ENCODE data around the gene PPFIBP1. TPM values are rescaled to one million over a fixed set of nuclear protein-coding genes. Genes with fewer than 3 reads are reported as not detected.

PPFIBP1 gene
- polyA plus RNA-seq, 2 of the 4 experiments (the other 2 are of a cell fraction) = 24.8 to 89.0 TPM

DNA sequence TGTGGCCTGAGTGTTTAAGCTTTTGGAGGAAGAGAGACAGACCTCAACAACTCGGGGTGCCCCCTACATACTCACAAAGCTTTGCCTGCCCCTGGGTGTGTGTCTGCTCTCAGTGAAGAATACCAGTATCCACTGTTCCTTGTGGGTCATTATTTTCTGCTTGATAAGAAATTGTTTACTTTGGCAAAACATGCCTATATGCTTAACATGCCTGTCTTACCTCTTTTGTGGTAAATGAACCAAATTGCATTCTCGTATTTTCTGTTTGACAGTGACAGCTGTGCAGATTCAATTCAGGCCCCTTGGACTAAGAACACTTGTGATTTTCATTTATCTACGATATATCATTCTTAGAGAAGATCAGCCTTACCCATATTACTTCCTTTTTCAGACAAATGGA, 121.7 kb downstream of the PPFIBP1 start:
- 91% methylated on average over 3 of the region's 3 CpGs for WGBS (ENCODE audit: missing lambda C conversion rate)
- CTCF ChIA-PET = interaction anchor here (0.7 to 2.5 kb wide), 3 partner anchors 10 to 125 kb away, joined by 3 to 10 read pairs (median 5); no protein-coding TSS in a partner anchor
- TF ChIP-seq EP300 (IDR thresholded peaks at IDR 0.05) = no peak
- TF ChIP-seq NFE2L2 (conservative IDR thresholded peaks at IDR 0.05; ENCODE audit: low read length) = no peak
- TF ChIP-seq HOXA7 (CRISPR knock-in tag; IDR thresholded peaks at IDR 0.05) = no peak
- TF ChIP-seq, protein P1, sequence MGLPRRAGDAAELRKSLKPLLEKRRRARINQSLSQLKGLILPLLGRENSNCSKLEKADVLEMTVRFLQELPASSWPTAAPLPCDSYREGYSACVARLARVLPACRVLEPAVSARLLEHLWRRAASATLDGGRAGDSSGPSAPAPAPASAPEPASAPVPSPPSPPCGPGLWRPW (IDR thresholded peaks at IDR 0.05) = no peak
- TF ChIP-seq, protein P2, sequence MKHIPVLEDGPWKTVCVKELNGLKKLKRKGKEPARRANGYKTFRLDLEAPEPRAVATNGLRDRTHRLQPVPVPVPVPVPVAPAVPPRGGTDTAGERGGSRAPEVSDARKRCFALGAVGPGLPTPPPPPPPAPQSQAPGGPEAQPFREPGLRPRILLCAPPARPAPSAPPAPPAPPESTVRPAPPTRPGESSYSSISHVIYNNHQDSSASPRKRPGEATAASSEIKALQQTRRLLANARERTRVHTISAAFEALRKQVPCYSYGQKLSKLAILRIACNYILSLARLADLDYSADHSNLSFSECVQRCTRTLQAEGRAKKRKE (CRISPR knock-in tag; IDR thresholded peaks at IDR 0.05; ENCODE audit: low read depth) = no peak
- no peak for TF ChIP-seq JUNB (IDR thresholded peaks at IDR 0.05)
- FAIRE-seq (no peak), ATAC-seq (no peak), DNase-seq (ENCODE audit: low read depth in 1 of 2, low spot score in 1 of 2) (no peak)
- Histone ChIP-seq H3K4me3 (no peak overlapping the region), H3K27ac (no peak overlapping the region), H3K4me2 (no peak overlapping the region), H3K9me3 (no peaks in the 10 kb centered on the region), H3K4me1 (no peaks in the 10 kb centered on the region)
- POLR2A ChIA-PET = no interaction called here

DNA sequence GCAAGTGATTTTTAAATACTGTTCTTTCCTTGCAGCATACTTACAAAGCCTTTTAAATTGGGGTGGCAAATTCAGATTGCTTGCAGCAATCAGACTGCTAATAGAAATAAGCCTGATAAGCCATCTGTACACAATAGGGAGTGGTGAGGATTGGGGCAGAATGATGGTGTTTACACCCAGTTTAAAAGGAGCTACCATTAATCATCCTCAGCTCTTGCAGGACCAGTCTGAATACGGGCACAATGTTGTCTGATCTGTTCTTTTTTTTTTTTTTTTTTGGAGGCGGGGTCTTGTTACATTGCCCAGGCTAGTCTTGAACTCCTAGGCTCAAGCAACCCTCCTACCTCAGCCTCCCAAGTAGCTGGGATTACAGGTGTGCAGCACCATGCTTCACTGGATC, 122.1 kb downstream of the PPFIBP1 start:
- CTCF ChIA-PET = interaction anchor here (0.5 to 2.5 kb wide), 3 partner anchors 10 to 342 kb away, joined by 5 to 10 read pairs (median 5); no protein-coding TSS in a partner anchor
- Histone ChIP-seq H3K9me3 (no peaks in the 10 kb centered on the region), H3K27ac (no peak overlapping the region), H3K4me1 (no peaks in the 10 kb centered on the region), H3K4me3 (no peak overlapping the region), H3K4me2 (no peak overlapping the region)
- DNase-seq (ENCODE audit: low read depth in 1 of 2, low spot score in 1 of 2) = no peak
- FAIRE-seq = no peak
- POLR2A ChIA-PET = no interaction called here
- WGBS (ENCODE audit: missing lambda C conversion rate) = 82% methylated on average over 2 of the region's 2 CpGs
- ATAC-seq = no peak
- TF ChIP-seq, protein P3, sequence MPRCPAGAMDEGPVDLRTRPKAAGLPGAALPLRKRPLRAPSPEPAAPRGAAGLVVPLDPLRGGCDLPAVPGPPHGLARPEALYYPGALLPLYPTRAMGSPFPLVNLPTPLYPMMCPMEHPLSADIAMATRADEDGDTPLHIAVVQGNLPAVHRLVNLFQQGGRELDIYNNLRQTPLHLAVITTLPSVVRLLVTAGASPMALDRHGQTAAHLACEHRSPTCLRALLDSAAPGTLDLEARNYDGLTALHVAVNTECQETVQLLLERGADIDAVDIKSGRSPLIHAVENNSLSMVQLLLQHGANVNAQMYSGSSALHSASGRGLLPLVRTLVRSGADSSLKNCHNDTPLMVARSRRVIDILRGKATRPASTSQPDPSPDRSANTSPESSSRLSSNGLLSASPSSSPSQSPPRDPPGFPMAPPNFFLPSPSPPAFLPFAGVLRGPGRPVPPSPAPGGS (IDR thresholded peaks at IDR 0.05) = no peak
- TF ChIP-seq POLR2A (IDR thresholded peaks at IDR 0.05; ENCODE audit: low read length) (no peak), FOSL2 (IDR thresholded peaks at IDR 0.05) (no peak), FOSL2 (CRISPR knock-in tag; IDR thresholded peaks at IDR 0.05) (no peak), POLR2AphosphoS2 (conservative IDR thresholded peaks at IDR 0.05; ENCODE audit: low read length) (no peak), ZNF302 (CRISPR knock-in tag; IDR thresholded peaks at IDR 0.05) (no peak), KDM5A (IDR thresholded peaks at IDR 0.05) (no peak), ZC3H11A (IDR thresholded peaks at IDR 0.05) (no peak), ZSCAN20 (CRISPR knock-in tag; IDR thresholded peaks at IDR 0.05) (no peak), BHLHE40 (IDR thresholded peaks at IDR 0.05; ENCODE audit: low read depth, low read length) (no peak), RNF2 (IDR thresholded peaks at IDR 0.05; ENCODE audit: borderline replicate concordance, low read depth) (no peak), ESRRA (IDR thresholded peaks at IDR 0.05; ENCODE audit: borderline replicate concordance, low read length) (no peak), NFE2L2 (conservative IDR thresholded peaks at IDR 0.05; ENCODE audit: low read length) (no peak), HOXB13 (CRISPR knock-in tag; IDR thresholded peaks at IDR 0.05; ENCODE audit: low read depth) (no peak), CHD4 (IDR thresholded peaks at IDR 0.05; ENCODE audit: borderline replicate concordance) (no peak), EHF (CRISPR knock-in tag; IDR thresholded peaks at IDR 0.05) (no peak), HOXA7 (CRISPR knock-in tag; IDR thresholded peaks at IDR 0.05) (no peak)
- TF ChIP-seq, protein P4, sequence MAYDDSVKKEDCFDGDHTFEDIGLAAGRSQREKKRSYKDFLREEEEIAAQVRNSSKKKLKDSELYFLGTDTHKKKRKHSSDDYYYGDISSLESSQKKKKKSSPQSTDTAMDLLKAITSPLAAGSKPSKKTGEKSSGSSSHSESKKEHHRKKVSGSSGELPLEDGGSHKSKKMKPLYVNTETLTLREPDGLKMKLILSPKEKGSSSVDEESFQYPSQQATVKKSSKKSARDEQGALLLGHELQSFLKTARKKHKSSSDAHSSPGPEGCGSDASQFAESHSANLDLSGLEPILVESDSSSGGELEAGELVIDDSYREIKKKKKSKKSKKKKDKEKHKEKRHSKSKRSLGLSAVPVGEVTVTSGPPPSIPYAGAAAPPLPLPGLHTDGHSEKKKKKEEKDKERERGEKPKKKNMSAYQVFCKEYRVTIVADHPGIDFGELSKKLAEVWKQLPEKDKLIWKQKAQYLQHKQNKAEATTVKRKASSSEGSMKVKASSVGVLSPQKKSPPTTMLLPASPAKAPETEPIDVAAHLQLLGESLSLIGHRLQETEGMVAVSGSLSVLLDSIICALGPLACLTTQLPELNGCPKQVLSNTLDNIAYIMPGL (CRISPR knock-in tag; IDR thresholded peaks at IDR 0.05; ENCODE audit: borderline replicate concordance) = no peak

All from A549 (cell line).